ENCODE measurements around the gene METTL23. TPM values are rescaled to one million over a fixed set of nuclear protein-coding genes. Genes with fewer than 3 reads are reported as not detected.

METTL23 gene
- total RNA-seq, 1 experiment from 2014 or later: 57.8 TPM

DNA sequence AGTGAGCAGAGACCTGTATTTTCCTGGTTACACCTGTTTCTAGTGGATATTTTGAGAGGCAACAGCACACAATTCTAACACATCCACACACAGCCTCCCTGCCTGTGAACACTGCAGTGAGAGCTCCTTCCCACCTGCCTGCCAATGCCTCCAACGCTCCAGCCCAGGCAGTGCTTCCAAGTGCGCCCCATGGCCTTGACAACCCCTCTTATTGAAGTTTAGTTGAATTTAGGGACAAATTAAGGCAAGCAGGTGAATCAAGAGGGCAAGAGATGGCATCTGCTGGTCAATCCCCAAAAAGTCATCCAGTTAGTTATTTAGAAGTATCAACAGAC is 11.2 kb upstream of the METTL23 start:
- H3K9me2 ChIP-seq (ENCODE audit: insufficient read depth): no peaks in the 10 kb centered on the region
- H3K79me2 ChIP-seq (ENCODE audit: insufficient read depth, low read length): peaks cover 25% of the 10 kb centered on the region
- no peak overlapping the region for H2AFZ ChIP-seq (ENCODE audit: low read depth, low read length, poor library complexity, severe bottlenecking)
- H3K9me3 ChIP-seq (ENCODE audit: control insufficient read depth in 1 of 2, insufficient read depth in 1 of 2, low read depth in 1 of 2, low read length in 2 of 2): no peaks in the 10 kb centered on the region
- peaks cover 4% of the 10 kb centered on the region; the same call in 1 of the 2 replicates for H4K20me1 ChIP-seq (ENCODE audit: insufficient read depth)
- H3K27me3 ChIP-seq (ENCODE audit: insufficient read depth, low read length): no peaks in the 10 kb centered on the region
- RAD21 ChIA-PET (ENCODE audit: low non-redundant PET in 1 of 2, low total read pairs in 2 of 2, uncharacterized antibody in 2 of 2, unreplicated experiment in 2 of 2): no interaction called here
- no peak overlapping the region for H3K4me3 ChIP-seq (replicated peaks in 1 of 2; ENCODE audit: low read depth in 1 of 2, low read length in 2 of 2)
- TF ChIP-seq YY1 (IDR thresholded peaks at IDR 0.05; ENCODE audit: extremely low read depth, insufficient replicate concordance, low read depth, low read length) (no peak), POLR2AphosphoS5 (IDR thresholded peaks at IDR 0.05; ENCODE audit: low read depth, low read length) (no peak), CBX3 (IDR thresholded peaks at IDR 0.05; ENCODE audit: low read depth) (no peak), EGR1 (IDR thresholded peaks at IDR 0.05; ENCODE audit: low read depth) (no peak), CEBPB (IDR thresholded peaks at IDR 0.05; ENCODE audit: low read depth) (no peak), SIN3A (IDR thresholded peaks at IDR 0.05; ENCODE audit: low read depth) (no peak), RAD21 (IDR thresholded peaks at IDR 0.05; ENCODE audit: low read depth) (no peak), ZNF274 (IDR thresholded peaks at IDR 0.05; ENCODE audit: low read depth, low read length) (no peak)
- peaks cover 9 to 11% of the 10 kb centered on the region in 2 experiments for H3K4me1 ChIP-seq (ENCODE audit: control insufficient read depth in 1 of 2, insufficient read depth in 2 of 2, low read length in 2 of 2)
- BruUV-seq (replicated peaks): no TSS peak
- intact Hi-C loops (cut with micrococcal nuclease): no loop called here
- POLR2A ChIA-PET: no interaction called here
- H3K36me3 ChIP-seq (ENCODE audit: control insufficient read depth in 1 of 2, insufficient read depth in 2 of 2, low read length in 2 of 2): peaks cover 47 to 59% of the 10 kb centered on the region in 2 experiments
- 0 out of 2 replicates have a peak overlapping the region, but pooled peaks have one; percentile 0 for H3K27ac ChIP-seq (ENCODE audit: low read depth, low read length)
- CTCF ChIA-PET: no interaction called here
- ATAC-seq (no peak), DNase-seq (ENCODE audit: low read depth, low spot score) (no peak)
- no peak overlapping the region for H3K9ac ChIP-seq (ENCODE audit: low read length)
- no peak overlapping the region for H3K4me2 ChIP-seq (ENCODE audit: low read length)

DNA sequence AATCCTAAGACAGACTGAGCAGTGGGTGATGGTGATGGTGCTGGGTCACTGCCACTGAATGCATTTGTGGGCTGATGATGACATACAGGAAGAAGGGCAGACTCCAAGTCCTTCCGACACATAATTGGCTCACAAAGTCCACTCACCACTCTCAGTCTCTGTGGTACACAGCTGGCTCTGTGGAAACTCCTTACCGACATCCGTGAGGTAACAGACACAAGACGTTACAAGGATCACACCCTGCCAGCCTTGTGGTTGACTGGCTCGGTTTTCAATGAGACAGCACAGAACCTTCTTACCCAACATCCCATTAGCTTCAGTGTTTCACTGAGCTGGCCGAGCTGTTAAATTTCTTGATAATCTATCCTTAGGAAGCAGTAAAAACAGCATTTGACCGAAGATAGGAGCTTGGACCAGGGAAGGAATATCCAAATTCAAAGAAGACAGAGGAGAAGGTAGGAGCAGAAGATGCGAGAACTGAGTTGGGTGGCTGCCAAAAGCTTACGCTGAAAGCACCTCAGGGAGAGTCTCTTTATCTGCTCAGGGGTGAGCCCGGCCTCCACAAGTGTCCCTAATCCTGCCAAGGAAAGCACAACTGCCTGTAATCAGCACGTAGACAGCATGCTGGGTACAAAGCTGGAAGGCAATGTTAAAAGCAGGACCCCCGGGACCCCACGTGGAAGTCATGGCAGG is 10.3 kb upstream of the METTL23 start:
- Histone ChIP-seq H3K79me2 (ENCODE audit: insufficient read depth, low read length) (peaks cover 33% of the 10 kb centered on the region), H3K36me3 (ENCODE audit: control insufficient read depth in 1 of 2, insufficient read depth in 2 of 2, low read length in 2 of 2) (peaks cover 56 to 67% of the 10 kb centered on the region in 2 experiments), H3K9ac (ENCODE audit: low read length) (no peak overlapping the region), H3K4me3 (replicated peaks in 1 of 2; ENCODE audit: low read depth in 1 of 2, low read length in 2 of 2) (no peak overlapping the region), H3K4me2 (ENCODE audit: low read length) (no peak overlapping the region), H2AFZ (ENCODE audit: low read depth, low read length, poor library complexity, severe bottlenecking) (no peak overlapping the region), H3K27me3 (ENCODE audit: insufficient read depth, low read length) (no peaks in the 10 kb centered on the region), H3K9me2 (ENCODE audit: insufficient read depth) (no peaks in the 10 kb centered on the region), H4K20me1 (ENCODE audit: insufficient read depth) (peaks cover 4% of the 10 kb centered on the region; the same call in 1 of the 2 replicates), H3K9me3 (ENCODE audit: control insufficient read depth in 1 of 2, insufficient read depth in 1 of 2, low read depth in 1 of 2, low read length in 2 of 2) (no peaks in the 10 kb centered on the region), H3K27ac (ENCODE audit: low read depth, low read length) (no peak overlapping the region), H3K4me1 (ENCODE audit: control insufficient read depth in 1 of 2, insufficient read depth in 2 of 2, low read length in 2 of 2) (peaks cover 5 to 7% of the 10 kb centered on the region in 2 experiments)
- TF ChIP-seq SRF (IDR thresholded peaks at IDR 0.05; ENCODE audit: low read depth): no peak
- TF ChIP-seq EGR1 (IDR thresholded peaks at IDR 0.05; ENCODE audit: low read depth): no peak
- no peak for TF ChIP-seq ZNF274 (IDR thresholded peaks at IDR 0.05; ENCODE audit: low read depth, low read length)
- no peak for TF ChIP-seq POLR2AphosphoS5 (IDR thresholded peaks at IDR 0.05; ENCODE audit: low read depth, low read length)
- no peak for TF ChIP-seq POLR2A (IDR thresholded peaks at IDR 0.05; ENCODE audit: borderline replicate concordance, extremely low read depth, insufficient read depth, insufficient read length)
- TF ChIP-seq, protein P1, sequence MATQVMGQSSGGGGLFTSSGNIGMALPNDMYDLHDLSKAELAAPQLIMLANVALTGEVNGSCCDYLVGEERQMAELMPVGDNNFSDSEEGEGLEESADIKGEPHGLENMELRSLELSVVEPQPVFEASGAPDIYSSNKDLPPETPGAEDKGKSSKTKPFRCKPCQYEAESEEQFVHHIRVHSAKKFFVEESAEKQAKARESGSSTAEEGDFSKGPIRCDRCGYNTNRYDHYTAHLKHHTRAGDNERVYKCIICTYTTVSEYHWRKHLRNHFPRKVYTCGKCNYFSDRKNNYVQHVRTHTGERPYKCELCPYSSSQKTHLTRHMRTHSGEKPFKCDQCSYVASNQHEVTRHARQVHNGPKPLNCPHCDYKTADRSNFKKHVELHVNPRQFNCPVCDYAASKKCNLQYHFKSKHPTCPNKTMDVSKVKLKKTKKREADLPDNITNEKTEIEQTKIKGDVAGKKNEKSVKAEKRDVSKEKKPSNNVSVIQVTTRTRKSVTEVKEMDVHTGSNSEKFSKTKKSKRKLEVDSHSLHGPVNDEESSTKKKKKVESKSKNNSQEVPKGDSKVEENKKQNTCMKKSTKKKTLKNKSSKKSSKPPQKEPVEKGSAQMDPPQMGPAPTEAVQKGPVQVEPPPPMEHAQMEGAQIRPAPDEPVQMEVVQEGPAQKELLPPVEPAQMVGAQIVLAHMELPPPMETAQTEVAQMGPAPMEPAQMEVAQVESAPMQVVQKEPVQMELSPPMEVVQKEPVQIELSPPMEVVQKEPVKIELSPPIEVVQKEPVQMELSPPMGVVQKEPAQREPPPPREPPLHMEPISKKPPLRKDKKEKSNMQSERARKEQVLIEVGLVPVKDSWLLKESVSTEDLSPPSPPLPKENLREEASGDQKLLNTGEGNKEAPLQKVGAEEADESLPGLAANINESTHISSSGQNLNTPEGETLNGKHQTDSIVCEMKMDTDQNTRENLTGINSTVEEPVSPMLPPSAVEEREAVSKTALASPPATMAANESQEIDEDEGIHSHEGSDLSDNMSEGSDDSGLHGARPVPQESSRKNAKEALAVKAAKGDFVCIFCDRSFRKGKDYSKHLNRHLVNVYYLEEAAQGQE (IDR thresholded peaks at IDR 0.05; ENCODE audit: low read depth): no peak
- no peak for TF ChIP-seq CBX3 (IDR thresholded peaks at IDR 0.05; ENCODE audit: low read depth)
- no peak for TF ChIP-seq JUND (IDR thresholded peaks at IDR 0.05)
- no peak for TF ChIP-seq CEBPB (IDR thresholded peaks at IDR 0.05; ENCODE audit: low read depth)
- no peak for TF ChIP-seq ZFX (IDR thresholded peaks at IDR 0.05)
- RAD21 ChIA-PET (ENCODE audit: low non-redundant PET in 1 of 2, low total read pairs in 2 of 2, uncharacterized antibody in 2 of 2, unreplicated experiment in 2 of 2): no interaction called here
- CTCF ChIA-PET: interaction anchor here (0.9 to 2.5 kb wide), 3 partner anchors 11 to 193 kb away, joined by 3 to 9 read pairs (median 9); no protein-coding TSS in a partner anchor
- POLR2A ChIA-PET: interaction anchor here (2.9 kb wide), 1 partner anchor 10 kb away, joined by 8 read pairs; the partner anchor contains the start of genes JMJD6 and METTL23
- DNase-seq (ENCODE audit: low read depth, low spot score): no peak
- ATAC-seq: no peak
- intact Hi-C loops (cut with micrococcal nuclease): no loop called here
- BruUV-seq (replicated peaks): TSS peak; percentile 0

Measured in HCT116 (cell line).